CD4-positive, alpha-beta T cell treated with Interleukin-10 for 1 hour (primary cell): ENCODE measurements around the gene AAGAB.
"Not testable (repeated sequence)": the region's sequence is repeated elsewhere in the genome, so short reads cannot be mapped to it uniquely, and the experiment has no call there.

ENCODE experiments used
- DNase-seq: peaks from one replicate; pipeline ENCODE4 v3.0.0-alpha.2; 2020

AAGAB gene, protein sequence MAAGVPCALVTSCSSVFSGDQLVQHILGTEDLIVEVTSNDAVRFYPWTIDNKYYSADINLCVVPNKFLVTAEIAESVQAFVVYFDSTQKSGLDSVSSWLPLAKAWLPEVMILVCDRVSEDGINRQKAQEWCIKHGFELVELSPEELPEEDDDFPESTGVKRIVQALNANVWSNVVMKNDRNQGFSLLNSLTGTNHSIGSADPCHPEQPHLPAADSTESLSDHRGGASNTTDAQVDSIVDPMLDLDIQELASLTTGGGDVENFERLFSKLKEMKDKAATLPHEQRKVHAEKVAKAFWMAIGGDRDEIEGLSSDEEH

GRCh38 chr15:67254238-67255175 lies at the start of gene AAGAB, which contains the start of gene IQCH:
TSS of gene AAGAB (minus strand) at chr15:67254661. CDS start at chr15:67254631, 30 bp downstream.
TSS of gene IQCH (plus strand) at chr15:67254786. CDS start at chr15:67254897, 111 bp downstream.
- DNase-seq = peak; percentile 98

DNA sequence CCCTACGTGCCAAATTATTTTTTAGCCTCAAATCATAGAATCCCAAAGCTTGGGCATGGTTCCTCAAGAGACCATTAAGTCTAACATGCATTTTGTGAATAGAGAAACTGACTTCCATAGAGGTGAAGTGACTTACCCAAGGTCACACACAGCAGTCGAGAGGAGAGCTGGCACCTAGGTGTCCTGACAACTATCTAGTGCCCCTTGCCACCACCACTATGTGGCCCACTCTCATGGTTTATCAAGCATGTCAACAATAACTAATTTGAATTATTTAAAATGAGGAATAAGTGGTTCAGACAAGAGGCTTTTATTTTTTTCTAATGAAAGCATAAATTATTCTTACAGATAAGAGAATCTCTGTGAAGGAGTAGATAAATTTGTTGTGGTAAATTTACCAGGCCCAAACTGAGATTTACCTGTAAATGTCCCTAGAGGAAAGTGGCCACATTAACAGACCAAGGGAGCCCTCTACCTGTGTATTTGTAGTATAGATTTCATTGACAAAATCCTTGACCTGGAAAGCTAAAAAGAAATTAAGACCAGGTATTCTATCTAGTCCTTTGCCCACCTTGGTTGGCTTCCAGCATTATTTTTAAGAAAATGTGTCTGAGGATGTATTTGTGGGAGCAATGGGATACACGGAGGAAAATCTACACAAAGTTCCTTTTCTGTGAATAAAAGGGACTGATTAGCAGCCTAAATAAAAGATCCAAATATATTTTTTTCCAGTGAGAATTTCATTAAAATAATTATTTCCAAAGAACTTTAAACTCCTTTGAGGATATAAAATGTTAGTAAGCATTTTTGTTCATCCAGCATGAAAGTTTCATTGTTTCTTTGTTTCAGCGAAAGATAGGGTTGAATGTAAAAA lies 49.3 kb upstream of the AAGAB start:
- peak; percentile 64 for DNase-seq

- DNase-seq = no peak
Observed at GRCh38 chr15:67300266-67301025, 46.0 kb upstream of the AAGAB start.

GRCh38 chr15:67296684-67297083 lies 42.2 kb upstream of the AAGAB start:
- no peak for DNase-seq

GRCh38 chr15:67296188-67296587 lies 41.7 kb upstream of the AAGAB start:
- DNase-seq = no peak

- no peak for DNase-seq
Observed at GRCh38 chr15:67290319-67290718, 35.9 kb upstream of the AAGAB start.

DNA sequence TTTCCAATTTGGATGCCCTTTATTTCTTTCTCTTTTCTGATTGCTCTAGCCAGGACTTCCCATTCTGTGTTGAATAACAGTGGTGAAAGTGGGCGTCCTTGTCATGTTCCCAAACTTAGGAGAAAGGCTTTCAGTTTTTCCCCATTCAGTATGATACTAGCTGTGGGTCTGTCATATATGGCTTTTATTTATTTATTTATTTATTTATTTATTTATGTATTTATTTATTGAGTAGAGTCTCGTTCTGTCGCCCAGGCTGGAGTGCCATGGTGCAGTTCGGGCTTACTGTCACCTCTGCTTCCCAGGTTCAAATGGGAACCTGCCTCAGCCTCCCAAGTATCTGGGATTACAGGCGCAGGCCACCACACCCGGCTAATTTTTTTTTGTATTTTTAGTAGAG lies 31.9 kb upstream of the AAGAB start:
- not testable (repeated sequence) for DNase-seq

DNA sequence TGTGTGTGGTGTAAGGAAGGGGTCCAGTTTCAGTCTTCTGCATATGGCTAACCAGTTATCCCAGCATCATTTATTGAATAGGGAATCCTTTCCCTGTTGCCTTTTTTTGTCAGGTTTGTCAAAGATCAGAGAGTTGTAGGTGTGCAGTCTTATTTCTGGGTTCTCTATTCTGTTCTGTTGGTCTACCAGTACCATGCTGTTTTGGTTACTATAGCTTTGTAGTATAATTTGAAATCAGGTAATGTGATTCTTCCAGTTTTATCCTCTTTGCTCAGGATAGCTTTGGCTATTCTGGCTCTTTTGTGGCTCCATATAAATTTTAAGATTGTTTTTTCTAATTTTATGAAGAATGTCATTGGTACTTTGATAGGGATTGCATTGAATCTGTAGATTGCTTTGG lies 31.2 kb upstream of the AAGAB start:
- DNase-seq = not testable (repeated sequence)

GRCh38 chr15:67281714-67282113 lies 27.3 kb upstream of the AAGAB start:
- DNase-seq = no peak

DNA sequence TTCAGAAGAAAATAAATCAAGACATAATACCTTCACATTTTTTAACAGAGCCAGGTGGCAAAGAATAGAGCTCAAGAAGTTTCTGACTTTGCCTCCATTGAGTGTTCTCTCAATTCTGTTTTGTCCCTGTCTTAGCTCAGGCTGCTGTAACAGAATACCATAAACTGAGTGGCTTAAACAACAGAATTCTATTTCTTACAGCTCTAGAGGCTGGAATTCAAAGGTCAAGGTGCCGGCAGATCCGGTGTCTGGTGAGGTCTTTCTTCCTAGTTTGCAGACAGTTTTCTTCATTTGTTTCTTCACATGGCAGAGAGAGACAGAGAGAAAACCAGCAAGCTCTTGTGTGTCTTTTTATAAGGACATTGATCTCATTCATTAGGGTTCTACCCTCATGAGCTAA lies 25.8 kb upstream of the AAGAB start:
- no peak for DNase-seq

DNA sequence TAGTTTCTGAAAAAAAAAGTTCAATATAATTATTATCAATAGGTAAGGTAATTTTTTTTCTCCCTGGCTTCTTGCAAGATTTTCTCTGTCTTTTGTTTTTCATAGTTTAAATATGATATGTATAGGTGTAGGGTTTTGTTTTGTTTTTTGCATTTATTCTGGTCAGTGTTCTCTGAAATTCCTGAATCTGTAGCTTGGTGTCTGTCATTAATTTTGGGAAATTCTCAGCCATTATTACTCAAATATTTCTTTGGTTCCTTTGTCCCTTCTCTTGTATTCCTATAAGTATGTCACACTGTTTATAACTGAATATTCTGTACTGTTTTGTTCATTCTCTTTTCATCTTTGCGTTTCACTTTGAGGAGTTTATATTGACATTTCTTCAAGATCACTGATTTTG lies 22.2 kb upstream of the AAGAB start:
- no peak for DNase-seq

DNA sequence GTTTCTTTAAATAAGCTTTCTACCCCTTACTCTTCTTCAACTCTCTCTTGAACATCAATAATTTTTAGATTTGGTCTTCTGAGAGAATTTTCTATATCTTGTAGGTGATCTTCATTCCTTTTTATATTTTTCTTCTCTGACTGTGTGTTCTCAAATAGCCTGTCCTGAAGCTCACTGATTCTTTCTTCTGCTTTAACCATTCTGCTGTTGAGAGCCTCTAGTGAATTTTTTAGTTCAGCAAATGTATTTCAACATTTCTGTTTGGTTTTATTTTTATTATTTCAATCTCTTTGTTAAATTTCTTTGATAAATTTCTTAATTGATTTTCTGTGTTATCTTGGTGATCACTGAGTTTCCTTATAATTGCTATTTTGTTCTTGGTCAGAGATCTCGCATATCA lies 19.8 kb upstream of the AAGAB start:
- no peak for DNase-seq

DNA sequence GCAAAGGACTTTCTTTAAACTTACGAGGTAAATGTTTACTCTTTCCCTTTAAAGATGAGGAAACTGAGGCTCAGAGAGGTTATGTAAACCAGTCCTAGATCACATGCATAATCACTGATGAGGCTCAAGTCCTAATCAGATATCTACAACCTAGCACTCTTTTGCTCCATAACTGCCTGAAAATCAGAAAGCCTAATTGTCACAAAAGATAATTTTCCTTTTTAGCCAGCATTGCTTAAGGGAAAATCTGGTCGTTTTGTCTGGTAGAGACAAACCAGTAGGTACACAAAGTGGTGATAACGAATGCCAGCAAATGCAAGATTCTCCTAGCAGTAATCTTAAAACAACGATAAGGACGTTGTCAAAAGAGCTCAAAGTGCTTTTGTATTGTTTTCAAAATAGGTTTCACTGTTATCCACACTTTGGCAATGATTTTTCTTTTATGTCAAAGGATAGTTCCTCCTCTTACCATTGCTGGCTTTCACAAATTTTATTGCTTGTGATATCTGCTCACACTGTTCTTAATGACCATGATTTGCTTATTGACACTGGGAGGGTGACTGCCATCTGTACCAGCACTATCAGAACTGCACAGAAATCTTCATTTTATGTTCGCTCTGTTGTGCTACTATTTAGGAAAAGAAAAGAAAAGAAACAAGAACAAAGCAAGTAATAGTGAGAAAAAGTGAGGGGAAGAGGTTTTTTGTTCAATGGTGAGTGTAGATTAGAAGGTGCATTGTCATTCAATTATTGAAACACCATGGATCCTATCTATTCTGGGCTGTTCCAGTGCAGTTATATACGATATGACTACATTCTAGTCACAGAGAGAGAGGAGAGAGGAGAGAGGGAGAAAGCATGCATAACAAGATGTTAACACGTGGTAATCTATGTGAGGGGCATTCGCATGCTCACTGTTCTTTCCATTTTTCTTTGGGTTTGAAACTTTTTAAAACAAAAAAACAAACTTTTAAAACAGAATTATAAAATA lies 13.8 kb upstream of the AAGAB start:
- DNase-seq = no peak

GRCh38 chr15:67267440-67267839 lies 13.0 kb upstream of the AAGAB start:
- no peak for DNase-seq

DNA sequence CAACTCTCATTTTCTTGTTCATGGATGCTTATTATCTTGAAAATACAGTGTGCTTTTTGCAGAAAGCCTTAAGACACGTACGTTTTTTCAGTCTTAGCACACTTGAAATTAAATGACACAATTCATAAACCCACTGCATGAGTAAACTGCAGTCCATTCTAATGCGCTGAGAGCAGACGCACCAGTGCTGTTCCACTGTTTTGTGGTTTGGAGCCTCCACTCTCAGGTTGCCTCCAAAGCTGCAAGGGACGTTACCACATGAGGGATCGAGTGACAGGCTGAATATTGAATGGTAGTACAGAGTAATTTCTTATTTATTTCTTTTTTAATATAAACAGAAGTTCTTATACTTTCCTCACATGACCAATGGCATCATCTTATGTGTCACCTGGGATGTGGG lies 12.4 kb upstream of the AAGAB start:
- no peak for DNase-seq

DNA sequence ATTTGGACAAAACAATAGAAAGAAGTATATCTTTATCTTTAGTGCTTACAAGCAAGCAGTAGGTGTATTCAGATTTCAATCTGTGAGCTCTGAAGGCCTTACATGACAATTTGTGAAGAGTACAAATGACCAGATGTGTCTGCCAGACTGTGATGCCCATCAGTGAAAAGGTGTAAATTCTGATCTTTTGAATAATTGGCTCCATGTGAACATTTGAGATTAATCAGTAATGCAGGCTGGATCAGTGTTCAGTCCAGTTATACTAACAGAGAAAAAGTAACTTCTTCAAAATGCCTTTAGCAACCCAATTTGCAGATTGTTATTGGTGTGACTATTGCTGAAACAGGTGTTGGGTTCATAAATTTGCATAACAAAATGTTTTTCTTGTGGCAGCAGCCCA lies 5.3 kb upstream of the AAGAB start:
- no peak for DNase-seq

DNA sequence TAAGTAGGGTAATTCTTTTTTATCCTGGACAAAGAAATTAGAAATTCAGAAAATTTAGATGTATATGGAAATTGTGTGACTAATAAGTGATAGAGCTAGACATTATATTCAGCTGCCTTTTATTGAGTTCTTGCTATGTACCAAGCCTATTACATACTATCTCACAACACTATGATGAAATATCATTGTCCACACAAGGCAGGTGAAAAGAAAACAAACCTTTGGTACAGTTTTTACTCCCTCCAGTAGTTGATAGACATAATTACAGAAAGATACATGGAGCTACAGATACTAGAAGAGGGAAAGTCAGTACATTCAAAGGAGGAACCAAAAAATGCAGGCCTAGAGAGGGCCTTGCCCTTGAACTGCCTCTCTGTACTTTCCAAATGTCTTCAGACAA lies 4.9 kb upstream of the AAGAB start:
- DNase-seq = no peak

DNA sequence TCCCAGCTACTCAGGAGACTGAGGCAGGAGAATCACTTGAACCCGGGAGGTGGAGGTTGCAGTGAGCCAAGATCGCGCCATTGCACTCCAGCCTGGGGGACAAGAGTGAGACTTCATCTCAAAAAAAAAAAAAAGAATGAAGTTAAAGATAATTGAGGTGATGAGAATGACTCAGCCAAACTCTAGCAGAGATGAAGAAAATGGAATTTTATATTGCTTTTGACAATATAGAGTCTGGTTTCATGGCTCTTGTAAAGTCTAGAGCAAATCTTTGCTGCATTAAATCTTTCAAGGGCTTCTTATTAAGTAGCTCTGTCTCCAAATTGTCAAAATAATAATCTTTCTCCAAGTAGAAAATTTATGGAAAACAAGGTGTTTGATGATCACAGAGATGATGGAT lies 4.0 kb upstream of the AAGAB start:
- not testable (repeated sequence) for DNase-seq

- no peak for DNase-seq
Observed at GRCh38 chr15:67256051-67256450, 1.6 kb upstream of the AAGAB start.

- DNase-seq = no peak
Observed at GRCh38 chr15:67253549-67254237, 768 bp downstream of the AAGAB start.
